ENCODE data around the gene GADL1.

The GADL1 gene

GRCh38 chr3:30752970-30753369 lies 141.5 kb downstream of the GADL1 start:
- peak; percentile 79 for DNase-seq

- DNase-seq = no peak
Measured at GRCh38 chr3:30752491-30752890, 142.0 kb downstream of the GADL1 start.

- DNase-seq = no peak
Measured at GRCh38 chr3:30751610-30752299, 142.7 kb downstream of the GADL1 start.

GRCh38 chr3:30750967-30751366 lies 143.5 kb downstream of the GADL1 start:
- no peak for DNase-seq

- DNase-seq = peak; percentile 41
Measured at GRCh38 chr3:30749230-30749629, 145.2 kb downstream of the GADL1 start.

- peak; percentile 68 for DNase-seq
Measured at GRCh38 chr3:30747771-30748281, 146.6 kb downstream of the GADL1 start.

- no peak for DNase-seq
Measured at GRCh38 chr3:30743641-30744317, 150.7 kb downstream of the GADL1 start.

GRCh38 chr3:30742796-30743619 lies 151.5 kb downstream of the GADL1 start:
- DNase-seq = no peak

GRCh38 chr3:30741889-30742288 lies 152.6 kb downstream of the GADL1 start:
- no peak for DNase-seq

GRCh38 chr3:30738605-30739004 lies 155.9 kb downstream of the GADL1 start:
- no peak for DNase-seq

GRCh38 chr3:30737743-30738499 lies 156.5 kb downstream of the GADL1 start:
- no peak for DNase-seq

- no peak for DNase-seq
Measured at GRCh38 chr3:30733696-30734095, 160.8 kb downstream of the GADL1 start.

GRCh38 chr3:30733209-30733608 lies 161.3 kb downstream of the GADL1 start:
- no peak for DNase-seq

GRCh38 chr3:30730967-30731366 lies 163.5 kb downstream of the GADL1 start:
- no peak for DNase-seq

GRCh38 chr3:30729936-30730335 lies 164.5 kb downstream of the GADL1 start:
- DNase-seq = no peak

- no peak for DNase-seq
Measured at GRCh38 chr3:30729512-30729911, 164.9 kb downstream of the GADL1 start.

- DNase-seq = no peak
Measured at GRCh38 chr3:30728143-30728542, 166.3 kb downstream of the GADL1 start.

GRCh38 chr3:30724863-30725262 lies 169.6 kb downstream of the GADL1 start:
- no peak for DNase-seq

GRCh38 chr3:30723211-30723610 lies 171.2 kb downstream of the GADL1 start:
- DNase-seq = no peak

GRCh38 chr3:30721314-30721634 lies 173.2 kb downstream of the GADL1 start:
- no peak for DNase-seq

- peak; percentile 93 for DNase-seq
Measured at GRCh38 chr3:30720586-30721313, 173.7 kb downstream of the GADL1 start.

GRCh38 chr3:30719536-30719935 lies 174.9 kb downstream of the GADL1 start:
- no peak for DNase-seq
